ENCODE measurements around the gene PMPCA.

Gene PMPCA

GRCh38 chr9:136443687-136444086, 33.2 kb downstream of the PMPCA start:
- TF ChIP-seq YY1 (IDR thresholded peaks at IDR 0.05; ENCODE audit: low read depth): no peak
- no peak for TF ChIP-seq NFIC (IDR thresholded peaks at IDR 0.05)
- no peak for TF ChIP-seq FOXM1 (IDR thresholded peaks at IDR 0.05; ENCODE audit: borderline replicate concordance, low read depth)
- no peak for TF ChIP-seq RAD21 (IDR thresholded peaks at IDR 0.05; ENCODE audit: low read depth)
- TF ChIP-seq USF1 (IDR thresholded peaks at IDR 0.05): no peak
- TF ChIP-seq TEAD4 (IDR thresholded peaks at IDR 0.05): no peak
- TF ChIP-seq REST (IDR thresholded peaks at IDR 0.05; ENCODE audit: low read depth): no peak
- no peak for TF ChIP-seq EGR1 (IDR thresholded peaks at IDR 0.05)
- no peak for TF ChIP-seq TAF1 (IDR thresholded peaks at IDR 0.05; ENCODE audit: low read depth)

- no peak for TF ChIP-seq CREB1 (IDR thresholded peaks at IDR 0.05; ENCODE audit: low read depth)
- TF ChIP-seq ZBTB7A (IDR thresholded peaks at IDR 0.05; ENCODE audit: low read depth): no peak
- TF ChIP-seq TAF1 (IDR thresholded peaks at IDR 0.05; ENCODE audit: low read depth): no peak
- TF ChIP-seq USF1 (IDR thresholded peaks at IDR 0.05): no peak
- TF ChIP-seq TCF12 (IDR thresholded peaks at IDR 0.05; ENCODE audit: low read depth): no peak
- no peak for TF ChIP-seq NFIC (IDR thresholded peaks at IDR 0.05)
- no peak for TF ChIP-seq EP300 (IDR thresholded peaks at IDR 0.05; ENCODE audit: borderline replicate concordance)
- no peak for TF ChIP-seq TEAD4 (IDR thresholded peaks at IDR 0.05)
- no peak for TF ChIP-seq REST (IDR thresholded peaks at IDR 0.05; ENCODE audit: low read depth)
- TF ChIP-seq EGR1 (IDR thresholded peaks at IDR 0.05): no peak
- TF ChIP-seq FOXM1 (IDR thresholded peaks at IDR 0.05; ENCODE audit: borderline replicate concordance, low read depth): no peak
- no peak for TF ChIP-seq RAD21 (IDR thresholded peaks at IDR 0.05; ENCODE audit: low read depth)
- TF ChIP-seq CEBPB (IDR thresholded peaks at IDR 0.05): no peak
- TF ChIP-seq YY1 (IDR thresholded peaks at IDR 0.05; ENCODE audit: low read depth): no peak
- no peak for TF ChIP-seq MAX (IDR thresholded peaks at IDR 0.05)
These were observed 33.6 kb downstream of the PMPCA start for GRCh38 chr9:136444102-136444501.

GRCh38 chr9:136445799-136446198, 35.3 kb downstream of the PMPCA start:
- TF ChIP-seq USF1 (IDR thresholded peaks at IDR 0.05) (no peak), FOXM1 (IDR thresholded peaks at IDR 0.05; ENCODE audit: borderline replicate concordance, low read depth) (no peak), REST (IDR thresholded peaks at IDR 0.05; ENCODE audit: low read depth) (no peak), MAX (IDR thresholded peaks at IDR 0.05) (no peak), TCF12 (IDR thresholded peaks at IDR 0.05; ENCODE audit: low read depth) (no peak), YY1 (IDR thresholded peaks at IDR 0.05; ENCODE audit: low read depth) (no peak), TAF1 (IDR thresholded peaks at IDR 0.05; ENCODE audit: low read depth) (no peak), EGR1 (IDR thresholded peaks at IDR 0.05) (no peak), EP300 (IDR thresholded peaks at IDR 0.05; ENCODE audit: borderline replicate concordance) (no peak), RAD21 (IDR thresholded peaks at IDR 0.05; ENCODE audit: low read depth) (no peak), CEBPB (IDR thresholded peaks at IDR 0.05) (no peak), NFIC (IDR thresholded peaks at IDR 0.05) (no peak), TEAD4 (IDR thresholded peaks at IDR 0.05) (no peak), ZBTB7A (IDR thresholded peaks at IDR 0.05; ENCODE audit: low read depth) (no peak), CREB1 (IDR thresholded peaks at IDR 0.05; ENCODE audit: low read depth) (no peak)

- no peak for TF ChIP-seq RAD21 (IDR thresholded peaks at IDR 0.05; ENCODE audit: low read depth)
- no peak for TF ChIP-seq CEBPB (IDR thresholded peaks at IDR 0.05)
- no peak for TF ChIP-seq EGR1 (IDR thresholded peaks at IDR 0.05)
These were observed 36.8 kb downstream of the PMPCA start for GRCh38 chr9:136447173-136447778.

All from Ishikawa (cell line).